Motor neuron (in vitro differentiated cells): ENCODE results near the gene GANAB. TPM values are rescaled to one million over a fixed set of nuclear protein-coding genes. Genes with fewer than 3 reads are reported as not detected.
A peak's percentile ranks its signal among the peaks of the same experiment; 100 is the strongest.

Experiments
- ATAC-seq, 8 experiments: fragments of 200-7000 bp; cut with Tn5 transposase; replicated peaks in 6 of 8; 2 replicates each; pipeline ENCODE4 v1.8.0; 2021; ENCODE audit warnings: mild to moderate bottlenecking in 8 of 8, moderate library complexity in 8 of 8
- H3K27ac ChIP-seq, 2 donors: fragments of 250-450 bp; sonication (Bioruptor Pico); 2 replicates each; pipeline ENCODE4 v1.9.0; 2021; ENCODE audit warnings: antibody characterized with exemption in 2 of 2, mild to moderate bottlenecking in 2 of 2, moderate library complexity in 1 of 2
- H3K4me1 ChIP-seq, 2 donors: fragments of 250-450 bp; sonication (Bioruptor Pico); replicated peaks in 1 of 2; 2 replicates each; pipeline ENCODE4 v1.6.1; 2021; ENCODE audit warnings: antibody characterized with exemption in 2 of 2, mild to moderate bottlenecking in 2 of 2, moderate library complexity in 1 of 2
- H3K4me3 ChIP-seq, 5 donors: fragments of 250-450 bp; sonication (Bioruptor Pico); 2 replicates each; pipeline ENCODE4 v1.9.0; 2021; ENCODE audit warnings: antibody characterized with exemption in 5 of 5, mild to moderate bottlenecking in 5 of 5, moderate library complexity in 4 of 5
- WGBS, 10 experiments: fragments of 450-650 bp; shearing (Covaris generic); methylation state at CpG; one replicate each; pipeline ENCODE4 v1.0.0; 2022; 5-methylcytosine and 5-hydroxymethylcytosine counted together
- in situ Hi-C, 9 experiments: fragments of 400-800 bp; cut with MboI; loops; one replicate each; pipeline ENCODE4 v1.15.0; 2021; ENCODE audit warnings: low sequenced_read_pairs in 9 of 9, low pct_unique_long_range_greater_than_20kb in 2 of 9; ENCODE audit not compliant: unreplicated experiment in 9 of 9
- total RNA-seq, 8 experiments: library from RNA; unstranded; fragments of 300-600 nt; gene quantifications; 2 replicates each; pipeline versions ENCODE4 v1.2.3 to v1.2.4, GENCODE V29; 2022

GANAB gene
- total RNA-seq, 8 experiments from 2014 or later: 97.8 to 296 (median 172) TPM

DNA sequence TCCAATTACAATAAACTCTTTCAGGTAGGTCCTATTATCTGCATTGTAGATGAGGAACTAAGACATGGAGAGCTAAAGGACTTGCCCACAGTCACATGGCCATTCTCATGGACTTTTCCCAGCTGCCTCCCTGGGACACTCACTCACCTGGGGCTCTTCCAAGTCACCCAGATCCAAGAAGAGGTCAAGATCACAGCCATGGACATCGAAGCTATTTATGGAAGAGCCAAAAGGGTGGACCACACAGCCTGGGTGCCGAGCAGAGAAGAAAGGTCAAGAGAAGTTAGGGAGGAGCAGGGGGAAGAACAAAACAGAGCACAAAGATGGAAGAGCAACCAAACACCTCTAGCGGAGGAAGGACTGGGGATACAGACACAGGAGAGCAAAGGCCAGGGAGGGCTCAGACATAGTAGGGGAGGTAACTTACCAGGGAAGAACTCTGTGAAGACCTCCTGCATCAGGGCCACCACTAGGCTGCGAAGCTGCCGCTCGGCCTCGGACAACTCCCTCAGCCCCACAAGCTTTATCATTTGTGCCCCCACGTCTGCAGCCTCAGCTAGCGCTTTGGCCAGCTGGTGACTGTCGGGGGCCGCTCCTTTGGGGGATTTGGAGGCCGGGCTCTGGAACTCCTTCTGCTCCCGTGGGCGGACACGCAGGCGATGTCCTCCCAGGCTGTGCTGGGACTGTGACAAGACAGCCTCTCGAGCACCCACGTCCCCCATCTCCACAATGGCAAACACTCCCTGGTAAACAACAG lies 65.3 kb downstream of the GANAB start:
- in situ Hi-C loops: loop anchor here in 1 of 9 experiments (25.0 kb wide), 1 partner anchor 194 kb away; no protein-coding TSS in a partner anchor
- no peak for ATAC-seq

DNA sequence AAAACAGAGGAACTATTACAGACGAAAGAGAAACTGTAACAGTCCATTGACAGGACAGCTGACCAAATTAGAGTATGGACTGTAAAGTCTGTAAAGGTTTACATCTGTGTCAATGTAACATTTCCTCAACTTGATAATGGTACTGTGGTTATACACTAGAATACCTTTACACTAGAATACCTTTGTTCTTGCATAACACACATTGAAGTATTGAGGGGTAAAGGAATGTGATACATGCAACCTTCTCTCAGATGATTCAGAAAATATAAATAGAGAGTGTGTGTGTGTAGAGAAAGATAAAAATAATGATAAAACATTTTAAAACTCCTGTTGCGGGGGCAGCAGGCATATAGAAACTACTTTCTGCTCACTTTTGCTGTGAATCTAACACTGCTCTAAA lies 67.2 kb downstream of the GANAB start:
- Histone ChIP-seq H3K27ac (no peak overlapping the region), H3K4me1 (peaks cover 10 to 12% of the 10 kb centered on the region in 2 donors), H3K4me3 (no peak overlapping the region)
- WGBS, 10 experiments: 72 to 100% (median 100%) methylated on average over 1 to 2 of the region's 2 CpGs; no CpG with 5 or more reads in 3 of the 10 experiments
- in situ Hi-C loops: loop anchor here in 1 of 9 experiments (25.0 kb wide), 1 partner anchor 192 kb away; no protein-coding TSS in a partner anchor
- no peak for ATAC-seq

More for the DNA sequence above, 65.3 kb downstream of the GANAB start:
- H3K4me1 ChIP-seq: no peaks in the 10 kb centered on the region
- WGBS, 10 experiments: 80 to 100% (median 96%) methylated on average over 1 to 6 of the region's 18 CpGs; no CpG with 5 or more reads in 3 of the 10 experiments
- H3K4me3 ChIP-seq: no peak overlapping the region
- H3K27ac ChIP-seq: no peak overlapping the region

DNA sequence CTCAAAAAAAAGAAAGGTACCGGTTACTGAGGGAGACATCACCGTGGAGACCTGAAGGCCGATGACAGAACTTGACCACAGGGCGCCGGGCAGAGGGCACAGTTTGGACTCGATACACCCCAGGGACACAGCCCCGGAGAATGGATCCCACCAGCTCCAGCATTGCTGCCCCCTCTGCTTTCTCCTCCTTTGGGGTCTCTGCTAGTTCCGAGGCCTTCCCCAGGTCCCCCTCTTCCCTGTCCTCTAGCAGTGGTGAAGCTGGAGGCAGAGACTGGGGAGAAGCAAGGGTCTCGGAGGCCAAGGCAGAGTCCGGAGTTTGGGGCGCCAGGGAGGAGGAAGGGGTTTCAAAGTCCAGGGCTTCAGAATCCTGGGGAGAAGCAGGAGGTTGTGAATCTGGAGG lies 67.9 kb downstream of the GANAB start:
- ATAC-seq: no peak
- Histone ChIP-seq H3K4me3 (no peak overlapping the region), H3K4me1 (peaks cover 10 to 12% of the 10 kb centered on the region in 2 donors), H3K27ac (no peak overlapping the region)
- 80 to 100% (median 94%) methylated on average over 1 to 4 of the region's 11 CpGs; no CpG with 5 or more reads in 6 of the 10 experiments for WGBS, 10 experiments
- in situ Hi-C loops: loop anchor here in 1 of 9 experiments (25.0 kb wide), 1 partner anchor 191 kb away; no protein-coding TSS in a partner anchor

DNA sequence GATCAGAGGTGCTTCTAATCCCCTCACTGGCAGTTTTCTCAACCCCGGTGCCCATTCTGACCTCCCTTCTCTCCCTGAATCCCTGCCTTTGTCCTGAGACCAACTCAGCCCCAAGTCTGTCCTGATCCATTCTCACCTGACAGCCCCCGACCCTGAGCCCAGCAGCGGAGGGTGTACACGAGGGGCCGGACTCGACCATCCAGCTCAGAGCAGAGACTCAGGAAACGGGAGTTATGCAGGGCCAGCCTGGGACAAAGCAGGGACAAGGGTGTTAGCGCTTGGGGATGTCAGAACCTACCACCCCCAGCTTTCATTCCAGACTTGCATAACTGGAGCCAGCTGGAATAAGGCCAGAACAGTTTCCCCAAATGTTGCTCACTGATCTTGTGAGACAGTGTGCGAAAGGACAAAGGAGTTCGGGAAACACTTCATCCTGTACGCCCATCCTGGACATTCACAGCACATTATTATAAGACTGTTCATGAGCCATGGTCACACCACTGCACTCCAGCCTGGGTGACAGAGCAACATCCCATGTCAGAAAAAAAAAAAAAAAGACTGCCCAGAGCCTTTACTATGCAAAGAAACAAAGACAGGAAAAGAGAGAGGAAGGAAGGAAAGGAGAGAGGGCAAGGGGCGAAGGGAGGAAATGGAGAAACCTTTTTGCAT lies 69.2 kb downstream of the GANAB start:
- 50 to 100% (median 92%) methylated on average over 1 to 7 of the region's 12 CpGs; no CpG with 5 or more reads in 1 of the 10 experiments for WGBS, 10 experiments
- in situ Hi-C loops: loop anchor here in 1 of 9 experiments (25.0 kb wide), 1 partner anchor 190 kb away; no protein-coding TSS in a partner anchor
- ATAC-seq: no peak
- Histone ChIP-seq H3K27ac (no peak overlapping the region), H3K4me3 (no peak overlapping the region), H3K4me1 (peaks cover 15 to 17% of the 10 kb centered on the region in 2 donors)

DNA sequence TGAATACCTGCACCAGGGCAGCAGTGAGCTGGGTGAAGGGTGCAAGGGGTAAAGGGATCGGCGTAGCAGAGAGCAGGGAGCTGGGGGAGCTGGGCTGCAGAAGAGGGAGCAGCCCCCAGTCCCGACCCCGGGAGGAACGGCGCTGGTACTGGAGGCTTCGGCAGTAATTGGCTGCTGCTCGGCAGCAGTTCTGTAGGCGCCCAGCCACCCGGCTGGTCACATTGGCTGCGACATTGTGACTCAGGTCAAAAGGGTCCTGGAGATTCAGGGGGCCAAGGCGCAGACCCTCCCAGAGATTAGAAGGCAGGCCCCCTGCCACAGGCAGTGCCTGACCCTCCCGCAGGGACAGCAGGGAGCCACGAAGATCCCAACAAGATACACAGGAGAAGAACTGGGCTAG lies 70.6 kb downstream of the GANAB start:
- in situ Hi-C loops: loop anchor here in 1 of 9 experiments (25.0 kb wide), 1 partner anchor 189 kb away; no protein-coding TSS in a partner anchor
- peak overlapping the region in 1 of 2 donors; percentile 93 for H3K27ac ChIP-seq
- ATAC-seq: no peak
- H3K4me1 ChIP-seq: peaks cover 15 to 19% of the 10 kb centered on the region in 2 donors
- WGBS, 10 experiments: 80 to 100% (median 91%) methylated on average over 1 to 7 of the region's 14 CpGs; no CpG with 5 or more reads in 6 of the 10 experiments
- H3K4me3 ChIP-seq: no peak overlapping the region

DNA sequence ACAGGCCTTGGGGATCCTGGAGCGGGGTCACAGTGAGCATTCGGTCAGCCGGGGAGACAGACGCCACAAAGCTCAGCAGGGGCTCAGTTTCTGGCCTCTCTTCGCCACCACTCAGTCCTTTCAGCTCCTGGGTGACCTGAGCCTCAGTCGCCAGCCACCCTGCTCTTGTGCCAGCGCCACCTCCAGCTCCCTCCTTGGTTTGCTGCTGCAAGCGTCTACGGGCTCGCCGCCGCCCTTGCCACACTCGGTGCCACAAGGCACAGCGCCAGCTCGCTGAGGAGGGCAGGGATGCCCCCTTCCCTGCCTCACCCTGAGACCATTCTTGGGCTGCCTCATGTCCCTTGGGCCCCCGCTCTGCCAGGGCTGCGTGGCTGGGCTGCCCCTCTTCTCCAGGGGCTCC lies 71.3 kb downstream of the GANAB start:
- 0 to 92% (median 76%) methylated on average over 2 to 5 of the region's 17 CpGs; no CpG with 5 or more reads in 7 of the 10 experiments for WGBS, 10 experiments
- Histone ChIP-seq H3K27ac (peak overlapping the region; percentile 93 to 96), H3K4me1 (peaks cover 15 to 19% of the 10 kb centered on the region in 2 donors), H3K4me3 (peak overlapping the region; percentile 39 to 45 (median 43))
- in situ Hi-C loops: loop anchor here in 1 of 9 experiments (25.0 kb wide), 1 partner anchor 188 kb away; no protein-coding TSS in a partner anchor
- ATAC-seq: no peak

Other genes with a start within 250 kb of the GANAB start
- not detected for gene SCGB1A1, start 227.6 kb downstream of the GANAB start, total RNA-seq
- gene AHNAK, start 99.8 kb downstream of the GANAB start, total RNA-seq: 10 to 100 TPM in 4 of 8 experiments, 1 to 10 TPM in 4; 1.2 to 93.7 (median 13.5) TPM
- gene EEF1G, start 72.7 kb downstream of the GANAB start, total RNA-seq: 1,000 to 10,000 TPM; 1,525 to 3,247 (median 2,152) TPM
- 10 to 100 TPM; 11.5 to 24.4 (median 17.3) TPM for gene TUT1, start 55.1 kb downstream of the GANAB start, total RNA-seq
- 100 to 1,000 TPM in 3 of 8 experiments, 10 to 100 TPM in 5; 49.1 to 146 (median 83.3) TPM for gene MTA2, start 44.7 kb downstream of the GANAB start, total RNA-seq
- gene EML3, start 33.8 kb downstream of the GANAB start, total RNA-seq: 10 to 100 TPM in 4 of 8 experiments, 1 to 10 TPM in 4; 1.4 to 56.9 (median 10.0) TPM
- gene ROM1, start 33.4 kb downstream of the GANAB start, total RNA-seq: 10 to 100 TPM in 1 of 8 experiments, 1 to 10 TPM in 6, under 1 TPM in 1; 0.49 to 14.5 (median 4.8) TPM
- 10 to 100 TPM; 28.6 to 56.5 (median 37.0) TPM for gene B3GAT3, start 24.6 kb downstream of the GANAB start, total RNA-seq
- gene INTS5, start 6.7 kb upstream of the GANAB start, total RNA-seq: 10 to 100 TPM; 10.8 to 24.8 (median 17.9) TPM
- gene C11orf98, start 18.6 kb upstream of the GANAB start, total RNA-seq: 100 to 1,000 TPM in 4 of 8 experiments, 10 to 100 TPM in 4; 51.9 to 159 (median 95.0) TPM
- gene CSKMT, start 18.7 kb upstream of the GANAB start, total RNA-seq: 10 to 100 TPM; 25.7 to 90.2 (median 37.9) TPM
- gene UQCC3, start 25.1 kb upstream of the GANAB start, total RNA-seq: 10 to 100 TPM in 5 of 8 experiments, 1 to 10 TPM in 3; 7.9 to 17.7 (median 10.3) TPM
- 10 to 100 TPM in 3 of 8 experiments, 1 to 10 TPM in 5; 2.8 to 32.4 (median 4.6) TPM for gene LBHD1, start 25.7 kb upstream of the GANAB start, total RNA-seq
- 100 to 1,000 TPM in 7 of 8 experiments, 10 to 100 TPM in 1; 95.5 to 132 (median 123) TPM for gene UBXN1, start 32.5 kb upstream of the GANAB start, total RNA-seq
- 1 to 10 TPM in 2 of 8 experiments, under 1 TPM in 6; 0.33 to 9.3 (median 0.49) TPM for gene LRRN4CL, start 42.9 kb upstream of the GANAB start, total RNA-seq
- 100 to 1,000 TPM in 6 of 8 experiments, 10 to 100 TPM in 2; 55.0 to 446 (median 341) TPM for gene BSCL2, start 60.8 kb upstream of the GANAB start, total RNA-seq
- gene GNG3, start 61.1 kb upstream of the GANAB start, total RNA-seq: 100 to 1,000 TPM in 5 of 8 experiments, under 1 TPM in 3; 0.61 to 171 (median 111) TPM
- gene HNRNPUL2, start 80.8 kb upstream of the GANAB start, total RNA-seq: 10 to 100 TPM; 13.4 to 55.2 (median 27.8) TPM
- 10 to 100 TPM; 41.6 to 67.2 (median 48.7) TPM for gene TTC9C, start 81.9 kb upstream of the GANAB start, total RNA-seq
- gene ZBTB3, start 107.5 kb upstream of the GANAB start, total RNA-seq: 10 to 100 TPM in 3 of 8 experiments, 1 to 10 TPM in 5; 7.4 to 12.8 (median 9.5) TPM
- gene POLR2G, start 115.0 kb upstream of the GANAB start, total RNA-seq: 100 to 1,000 TPM in 6 of 8 experiments, 10 to 100 TPM in 2; 83.4 to 178 (median 115) TPM
- 10 to 100 TPM in 5 of 8 experiments, 1 to 10 TPM in 3; 8.7 to 40.6 (median 13.9) TPM for gene TAF6L, start 124.8 kb upstream of the GANAB start, total RNA-seq
- gene TMEM179B, start 140.8 kb upstream of the GANAB start, total RNA-seq: 100 to 1,000 TPM in 1 of 8 experiments, 10 to 100 TPM in 7; 17.6 to 125 (median 42.2) TPM
- gene TMEM223, start 145.4 kb upstream of the GANAB start, total RNA-seq: 10 to 100 TPM; 13.6 to 31.3 (median 25.3) TPM
- 10 to 100 TPM; 22.4 to 86.6 (median 45.4) TPM for gene NXF1, start 158.8 kb upstream of the GANAB start, total RNA-seq
- gene STX5, start 185.4 kb upstream of the GANAB start, total RNA-seq: 10 to 100 TPM; 26.2 to 54.3 (median 33.9) TPM
- gene TEX54, start 186.2 kb upstream of the GANAB start, total RNA-seq: 1 to 10 TPM in 6 of 8 experiments, not detected in 2; 1.3 to 5.7 (median 2.1) TPM
- gene WDR74, start 193.0 kb upstream of the GANAB start, total RNA-seq: 100 to 1,000 TPM in 1 of 8 experiments, 10 to 100 TPM in 7; 41.4 to 110 (median 81.7) TPM
- 100 to 1,000 TPM in 7 of 8 experiments, 10 to 100 TPM in 1; 97.8 to 428 (median 211) TPM for gene SLC3A2, start 234.3 kb upstream of the GANAB start, total RNA-seq